Osteoblast (primary cell): ENCODE measurements around the gene SUCNR1. TPM values are rescaled to one million over a fixed set of nuclear protein-coding genes. Genes with fewer than 3 reads are reported as not detected.

ENCODE experiments used
- DNase-seq: peaks from one replicate; pipeline ENCODE4 v3.0.0; 2011; ENCODE audit warnings: low spot score, mixed read lengths; ENCODE audit not compliant: insufficient read length; ENCODE audit errors: missing footprints
- H2AFZ ChIP-seq: 2 replicates; pipeline ENCODE4 v1.6.0; 2011; ENCODE audit warnings: mild to moderate bottlenecking, low read length
- H3K27ac ChIP-seq: 2 replicates; pipeline ENCODE4 v1.5.1; 2011; ENCODE audit warnings: mild to moderate bottlenecking, low read depth, low read length, moderate library complexity
- H3K27me3 ChIP-seq: 2 replicates; pipeline ENCODE4 v1.6.0; 2012; ENCODE audit warnings: mild to moderate bottlenecking, control low read depth, inconsistent platforms, low read length, moderate library complexity; ENCODE audit not compliant: insufficient read depth
- H3K36me3 ChIP-seq: 2 replicates; pipeline ENCODE4 v1.5.1; 2011; ENCODE audit warnings: mild to moderate bottlenecking, low read length, control low read depth, moderate library complexity; ENCODE audit not compliant: insufficient read depth
- H3K4me1 ChIP-seq: 2 replicates; pipeline ENCODE4 v1.5.1; 2011; ENCODE audit warnings: mild to moderate bottlenecking, low read length, control low read depth, moderate library complexity; ENCODE audit not compliant: insufficient read depth
- H3K4me2 ChIP-seq: 2 replicates; pipeline ENCODE4 v1.6.0; 2011; ENCODE audit warnings: mild to moderate bottlenecking, low read length; ENCODE audit not compliant: insufficient read depth
- H3K4me3 ChIP-seq: fragments of 200-600 bp; sonication (generic); 3 replicates; pipeline ENCODE4 v1.5.1; 2012; ENCODE audit warnings: mild to moderate bottlenecking, low read length, inconsistent platforms; ENCODE audit not compliant: insufficient read depth
- H3K79me2 ChIP-seq: 2 replicates; pipeline ENCODE4 v1.6.0; 2012; ENCODE audit warnings: mild to moderate bottlenecking, low read length, control low read depth, inconsistent platforms; ENCODE audit not compliant: insufficient read depth
- H3K9me3 ChIP-seq: 2 replicates; pipeline ENCODE4 v1.5.1; 2011; ENCODE audit warnings: low read depth, low read length, control low read depth
- H4K20me1 ChIP-seq: 2 replicates; pipeline ENCODE4 v1.6.0; 2012; ENCODE audit warnings: mild to moderate bottlenecking, low read length, control low read depth; ENCODE audit not compliant: insufficient read depth
- CTCF ChIP-seq: IDR thresholded peaks from 2 replicates; pipeline ENCODE4 v1.5.1; 2011; ENCODE audit warnings: mild to moderate bottlenecking, low read depth, low read length, moderate library complexity; ENCODE audit errors: extremely low read depth
- total RNA-seq: library from RNA; depleted of rRNA; stranded (reverse); fragments of >200 nt; gene quantifications from 2 replicates; pipeline ENCODE4 v1.2.3, GENCODE V29; 2012

Gene SUCNR1
- total RNA-seq, 1 donor, result under 0.01 TPM

- H3K27me3 ChIP-seq, result no peaks in the 10 kb centered on the region
- H2AFZ ChIP-seq, result no peak overlapping the region
- H3K4me3 ChIP-seq, result no peak overlapping the region
- no peaks in the 10 kb centered on the region for H3K79me2 ChIP-seq
- H4K20me1 ChIP-seq, result no peaks in the 10 kb centered on the region
- DNase-seq, result no peak
- peak overlapping the region; percentile 47 for H3K4me2 ChIP-seq
- H3K9me3 ChIP-seq, result no peaks in the 10 kb centered on the region
- H3K36me3 ChIP-seq, result no peaks in the 10 kb centered on the region
- H3K4me1 ChIP-seq, result peaks cover 22% of the 10 kb centered on the region
- peak overlapping the region; percentile 63 for H3K27ac ChIP-seq
- no peak for TF ChIP-seq CTCF
Observed at GRCh38 chr3:151864423-151865101, 8.9 kb upstream of the SUCNR1 start.

- DNase-seq, result no peak
- H3K27ac ChIP-seq, result no peak overlapping the region
- peak overlapping the region; percentile 20 for H2AFZ ChIP-seq
- no peak overlapping the region for H3K4me2 ChIP-seq
- no peaks in the 10 kb centered on the region for H3K79me2 ChIP-seq
- no peak for TF ChIP-seq CTCF
- no peaks in the 10 kb centered on the region for H3K27me3 ChIP-seq
- no peaks in the 10 kb centered on the region for H3K9me3 ChIP-seq
- H4K20me1 ChIP-seq, result no peaks in the 10 kb centered on the region
- H3K4me3 ChIP-seq, result no peak overlapping the region
- no peaks in the 10 kb centered on the region for H3K36me3 ChIP-seq
- H3K4me1 ChIP-seq, result peaks cover 26% of the 10 kb centered on the region
Observed at GRCh38 chr3:151866711-151867410, 6.6 kb upstream of the SUCNR1 start.

- no peak overlapping the region for H3K27ac ChIP-seq
- no peaks in the 10 kb centered on the region for H3K27me3 ChIP-seq
- DNase-seq, result no peak
- no peaks in the 10 kb centered on the region for H4K20me1 ChIP-seq
- TF ChIP-seq CTCF, result no peak
- peaks cover 26% of the 10 kb centered on the region for H3K4me1 ChIP-seq
- no peaks in the 10 kb centered on the region for H3K79me2 ChIP-seq
- H2AFZ ChIP-seq, result no peak overlapping the region
- H3K36me3 ChIP-seq, result no peaks in the 10 kb centered on the region
- no peaks in the 10 kb centered on the region for H3K9me3 ChIP-seq
- H3K4me3 ChIP-seq, result no peak overlapping the region
- no peak overlapping the region for H3K4me2 ChIP-seq
Observed at GRCh38 chr3:151867666-151868065, 5.8 kb upstream of the SUCNR1 start.

- TF ChIP-seq CTCF, result no peak
Observed at GRCh38 chr3:151869181-151869580, 4.3 kb upstream of the SUCNR1 start.

More at GRCh38 chr3:151869181-151869580, 4.3 kb upstream of the SUCNR1 start:
- Histone ChIP-seq H2AFZ (peak overlapping the region; percentile 33), H3K79me2 (no peaks in the 10 kb centered on the region), H3K4me2 (no peak overlapping the region), H4K20me1 (no peaks in the 10 kb centered on the region), H3K27me3 (no peaks in the 10 kb centered on the region), H3K36me3 (no peaks in the 10 kb centered on the region), H3K4me1 (peaks cover 13% of the 10 kb centered on the region), H3K27ac (no peak overlapping the region), H3K4me3 (no peak overlapping the region), H3K9me3 (no peaks in the 10 kb centered on the region)
- DNase-seq, result no peak
